HG03575 (cell line): ENCODE measurements around the gene APOBEC3B.
"Not testable (repeated sequence)": the region's sequence is repeated elsewhere in the genome, so short reads cannot be mapped to it uniquely, and the experiment has no call there.

Experiments used
- ATAC-seq: cut with Tn5 transposase; IDR thresholded peaks from one replicate; pipeline ENCODE4 v1.9.1; 2021; ENCODE audit not compliant: unreplicated experiment, insufficient number of reproducible peaks, low FRiP score; ENCODE audit errors: extremely low read depth

APOBEC3B gene

DNA sequence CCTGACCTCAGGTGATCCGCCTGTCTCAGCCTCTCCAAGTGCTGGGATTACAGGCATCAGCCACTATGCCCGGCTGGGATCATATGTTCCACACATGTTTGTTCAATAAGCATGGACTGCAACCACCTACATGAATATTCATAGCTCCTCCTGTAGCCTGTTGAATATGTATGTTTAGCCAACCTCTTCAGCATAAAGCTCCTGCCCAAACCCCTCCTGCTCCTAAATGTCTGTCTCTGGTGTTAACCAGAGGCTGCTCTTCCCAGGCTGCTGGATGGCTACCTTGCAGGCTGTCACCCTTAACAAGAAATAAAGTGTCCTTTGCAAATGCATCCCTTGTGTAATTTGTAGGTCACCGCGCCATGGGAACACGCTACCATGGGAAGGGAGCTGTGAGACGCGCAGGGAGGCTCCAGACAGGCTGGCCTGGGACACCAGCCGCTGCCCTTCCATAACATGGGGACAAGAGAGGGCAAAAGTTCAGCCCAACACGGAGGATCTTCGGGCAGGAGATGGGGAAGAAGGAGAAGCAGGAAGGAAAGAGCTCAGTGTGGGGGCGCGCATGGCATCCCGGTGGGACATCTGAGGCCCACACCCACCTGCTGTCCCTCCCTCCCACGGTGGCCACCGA is 38.0 kb downstream of the APOBEC3B start:
- ATAC-seq: not testable (repeated sequence)

DNA sequence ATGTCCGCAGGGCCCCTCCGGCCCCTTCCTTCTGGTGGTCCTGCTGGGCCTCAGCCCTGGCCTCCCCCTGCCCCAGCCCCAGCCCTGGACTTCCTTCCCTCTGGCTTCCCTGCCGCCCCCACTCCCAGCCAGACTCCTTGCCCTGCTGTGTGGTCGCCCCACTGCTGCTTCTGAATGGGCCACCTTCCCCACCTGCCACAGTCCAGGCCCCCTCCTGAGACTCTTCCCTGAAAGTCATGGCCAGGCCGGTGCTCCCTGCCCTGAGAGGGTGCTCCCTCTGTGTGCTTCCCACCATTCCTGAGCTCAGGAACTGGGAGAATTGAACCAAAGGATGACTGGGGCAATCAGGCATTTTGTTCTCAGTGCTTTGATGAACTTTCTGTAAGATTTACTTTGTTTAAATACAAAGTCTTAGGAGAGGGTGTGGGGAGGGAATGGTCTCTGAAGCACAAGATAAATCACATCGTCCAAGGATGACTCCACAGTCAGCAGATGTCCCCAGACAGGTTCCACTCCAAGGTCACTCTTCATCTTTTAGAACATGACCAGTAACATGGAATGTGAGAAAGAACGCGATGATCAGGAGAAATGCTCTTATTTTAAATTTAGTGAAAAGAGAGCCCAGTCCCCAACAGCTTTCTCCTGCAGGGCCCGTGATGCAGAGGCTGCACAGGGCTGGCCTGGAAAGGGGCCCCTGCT is 39.6 kb downstream of the APOBEC3B start:
- ATAC-seq: no peak

- no peak for ATAC-seq
Observed at GRCh38 chr22:39024519-39025308, 42.6 kb downstream of the APOBEC3B start.

DNA sequence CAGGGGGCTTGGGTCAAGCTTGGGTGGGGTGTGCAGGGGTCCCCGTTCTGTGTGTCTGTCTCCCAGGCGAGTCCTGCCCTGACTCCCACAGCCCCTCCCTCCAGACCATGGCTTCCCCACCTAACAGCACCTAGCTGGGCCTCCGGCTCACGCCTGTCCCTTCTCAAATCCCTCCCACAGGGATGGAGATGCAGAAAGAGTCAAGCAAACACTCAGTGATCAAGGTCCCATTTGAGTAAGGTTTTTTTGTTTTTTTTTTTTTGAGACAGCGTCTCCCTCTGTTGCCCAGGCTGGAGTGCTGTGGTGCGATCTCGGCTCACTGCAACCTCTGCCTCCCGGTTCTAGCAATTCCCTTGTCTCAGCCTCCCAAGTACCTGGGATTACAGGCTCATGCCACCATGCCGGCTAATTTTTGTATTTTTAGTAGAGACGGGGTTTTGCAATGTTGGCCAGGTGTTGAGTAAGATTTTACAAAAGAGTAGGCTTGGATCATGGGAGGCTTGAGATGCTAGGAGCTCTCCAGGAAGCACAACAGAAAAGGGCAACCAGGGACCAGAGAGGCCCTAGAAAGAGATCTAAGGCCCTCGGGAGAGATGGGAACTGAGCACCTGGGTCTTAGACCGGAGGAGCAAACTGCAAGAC is 44.5 kb downstream of the APOBEC3B start:
- no peak for ATAC-seq

- no peak for ATAC-seq
Observed at GRCh38 chr22:39027717-39028116, 45.6 kb downstream of the APOBEC3B start.

DNA sequence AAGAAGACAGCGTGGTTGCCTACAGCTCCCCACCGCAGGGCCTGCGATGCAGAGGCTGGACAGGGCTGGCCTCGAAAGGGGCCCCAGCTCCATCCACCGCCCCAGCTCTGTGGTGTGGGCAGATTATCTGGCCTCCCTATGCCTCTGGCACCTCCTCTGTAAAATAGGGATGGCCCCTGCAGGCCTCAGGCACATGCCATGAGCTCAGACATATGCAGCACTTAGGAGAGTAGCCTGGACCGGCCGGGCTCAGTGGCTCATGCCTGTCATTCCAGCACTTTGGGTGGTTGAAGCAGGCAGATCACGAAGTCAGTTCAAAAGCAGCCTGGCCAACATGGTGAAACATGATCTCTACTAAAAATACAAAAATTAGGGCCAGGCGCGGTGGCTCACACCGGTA is 46.1 kb downstream of the APOBEC3B start:
- ATAC-seq: no peak

DNA sequence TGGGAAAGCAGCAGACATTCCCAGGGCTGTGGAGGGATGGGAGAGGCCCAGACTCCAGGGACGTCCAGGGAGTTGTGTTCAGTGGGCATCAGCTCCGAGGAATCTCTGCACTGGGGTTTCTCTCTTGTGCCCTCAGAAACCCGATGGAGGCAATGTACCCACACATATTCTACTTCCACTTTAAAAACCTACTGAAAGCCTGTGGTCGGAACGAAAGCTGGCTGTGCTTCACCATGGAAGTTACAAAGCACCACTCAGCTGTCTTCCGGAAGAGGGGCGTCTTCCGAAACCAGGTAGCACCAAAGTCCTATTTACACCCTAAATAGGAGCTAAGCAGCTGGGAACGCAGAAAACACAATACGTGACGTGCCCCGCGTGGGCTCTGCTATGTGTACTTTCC is 47.1 kb downstream of the APOBEC3B start:
- no peak for ATAC-seq

GRCh38 chr22:39030705-39031104 is 48.6 kb downstream of the APOBEC3B start:
- no peak for ATAC-seq

DNA sequence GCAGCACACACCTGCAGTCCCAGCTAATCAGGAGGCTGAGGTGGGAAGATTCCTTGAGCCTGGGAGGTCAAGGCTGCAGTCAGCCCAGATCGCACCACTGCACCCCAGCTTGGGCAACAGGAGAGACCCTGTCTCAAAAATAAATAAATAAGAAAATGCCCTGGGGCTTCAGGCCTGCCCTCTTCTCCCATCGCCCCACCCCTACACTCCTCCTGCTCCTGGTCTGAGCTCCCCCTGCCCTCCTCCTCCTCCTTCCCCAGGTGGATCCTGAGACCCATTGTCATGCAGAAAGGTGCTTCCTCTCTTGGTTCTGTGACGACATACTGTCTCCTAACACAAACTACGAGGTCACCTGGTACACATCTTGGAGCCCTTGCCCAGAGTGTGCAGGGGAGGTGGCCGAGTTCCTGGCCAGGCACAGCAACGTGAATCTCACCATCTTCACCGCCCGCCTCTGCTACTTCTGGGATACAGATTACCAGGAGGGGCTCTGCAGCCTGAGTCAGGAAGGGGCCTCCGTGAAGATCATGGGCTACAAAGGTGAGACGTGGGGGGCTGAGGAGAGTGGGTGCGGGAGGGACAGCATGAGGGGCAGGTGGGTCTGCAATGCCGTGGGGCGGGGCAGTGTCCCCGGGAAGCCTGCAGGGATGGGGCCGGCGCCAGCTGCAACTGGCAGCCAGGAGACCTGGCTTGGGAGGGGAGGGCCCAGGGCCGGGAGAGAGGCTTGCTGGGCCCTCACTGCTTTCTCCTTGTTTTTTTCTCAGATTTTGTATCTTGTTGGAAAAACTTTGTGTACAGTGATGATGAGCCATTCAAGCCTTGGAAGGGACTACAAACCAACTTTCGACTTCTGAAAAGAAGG is 49.5 kb downstream of the APOBEC3B start:
- ATAC-seq: not testable (repeated sequence)

GRCh38 chr22:39037071-39037470 is 54.9 kb downstream of the APOBEC3B start:
- not testable (repeated sequence) for ATAC-seq

DNA sequence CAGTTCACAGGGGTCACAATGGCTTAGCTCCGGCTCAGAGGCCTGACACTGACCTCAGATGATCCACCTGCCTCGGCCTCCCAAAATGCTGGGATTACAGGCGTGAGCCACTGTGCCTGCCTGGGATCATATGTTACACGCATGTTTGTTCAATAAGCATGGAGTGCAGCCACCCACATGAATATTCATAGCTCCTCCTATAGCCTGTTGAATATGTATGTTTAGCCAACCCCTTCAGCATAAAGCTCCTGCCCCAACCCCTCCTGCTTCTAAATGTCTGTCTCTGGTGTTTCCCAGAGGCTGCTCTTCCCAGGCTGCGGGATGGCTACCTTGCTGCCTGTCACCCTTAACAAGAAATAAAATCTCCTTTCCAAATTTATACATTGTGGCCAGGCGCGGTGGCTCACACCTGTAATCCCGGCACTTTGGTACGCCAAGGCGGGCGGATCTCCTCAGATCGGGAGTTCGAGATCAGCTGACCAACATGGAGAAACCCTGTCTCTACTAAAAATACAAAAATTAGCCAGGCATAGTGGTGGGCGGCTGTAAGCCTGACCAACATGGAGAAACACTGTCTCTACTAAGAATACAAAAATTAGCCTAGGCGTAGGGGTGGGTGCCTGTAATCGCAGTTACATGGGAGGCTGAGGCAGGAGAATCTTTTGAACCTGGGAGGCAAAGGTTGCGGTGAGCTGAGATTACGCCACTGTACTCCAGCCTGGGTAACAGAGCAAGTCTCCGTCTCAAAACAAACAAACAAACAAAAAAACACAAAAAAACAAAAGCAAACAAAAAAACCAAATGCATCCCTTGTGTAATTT is 57.4 kb downstream of the APOBEC3B start:
- ATAC-seq: no peak

- not testable (repeated sequence) for ATAC-seq
Observed at GRCh38 chr22:39040155-39040537, 58.0 kb downstream of the APOBEC3B start.

DNA sequence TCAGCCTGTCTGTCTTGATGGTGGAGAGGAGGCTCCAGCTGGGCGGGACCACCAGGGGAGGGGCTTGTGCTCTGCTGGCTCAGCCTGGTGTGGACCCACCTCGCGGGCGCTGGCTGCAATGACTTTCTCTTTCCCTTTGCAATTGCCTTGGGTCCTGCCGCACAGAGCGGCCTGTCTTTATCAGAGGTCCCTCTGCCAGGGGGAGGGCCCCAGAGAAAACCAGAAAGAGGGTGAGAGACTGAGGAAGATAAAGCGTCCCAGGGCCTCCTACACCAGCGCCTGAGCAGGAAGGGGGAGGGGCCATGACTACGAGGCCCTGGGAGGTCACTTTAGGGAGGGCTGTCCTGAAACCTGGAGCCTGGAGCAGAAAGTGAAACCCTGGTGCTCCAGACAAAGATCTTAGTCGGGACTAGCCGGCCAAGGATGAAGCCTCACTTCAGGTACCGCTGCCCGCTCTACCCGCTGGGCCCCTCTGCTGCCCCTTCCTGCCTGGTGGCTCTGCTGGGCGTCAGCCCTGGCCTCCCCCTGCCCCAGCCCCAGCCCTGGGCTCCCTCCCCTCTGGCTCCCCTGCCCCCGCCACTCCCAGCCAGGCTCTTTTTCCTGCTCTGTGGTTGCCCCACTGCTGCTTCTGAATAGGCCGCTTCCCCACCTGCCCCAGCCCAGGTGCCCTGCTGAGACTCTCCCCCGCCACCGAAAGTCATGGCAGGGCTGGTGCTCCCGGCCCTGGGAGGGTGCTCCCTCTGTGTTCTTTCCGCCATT is 58.6 kb downstream of the APOBEC3B start, which contains the start of gene APOBEC3F:
Gene APOBEC3F, plus strand, starts transcription at position 327 of the 759 bp plus-strand sequence. Its CDS starts 97 bp downstream, at position 424.
- not testable (repeated sequence) for ATAC-seq

GRCh38 chr22:39041908-39042307 is 59.8 kb downstream of the APOBEC3B start:
- no peak for ATAC-seq
